ENCODE data around the gene MAMDC4.

GRCh38 chr9:136831720-136832104, 20.4 kb upstream of the MAMDC4 start:
- no peak for TF ChIP-seq POLR2A (IDR thresholded peaks at IDR 0.05; ENCODE audit: low read depth, low read length)
- TF ChIP-seq POLR2AphosphoS5 (IDR thresholded peaks at IDR 0.05; ENCODE audit: low read depth, low read length) = no peak; the same call in 1 of the 2 replicates

Measured in GM12892 (cell line).